ENCODE measurements around the gene NPR3. TPM values are rescaled to one million over a fixed set of nuclear protein-coding genes. Genes with fewer than 3 reads are reported as not detected.

The NPR3 gene
- total and polyA plus RNA-seq, 2 of the 8 experiments (the other 6 are each of a cell fraction or from before 2014, with no cell fraction given): not detected

DNA sequence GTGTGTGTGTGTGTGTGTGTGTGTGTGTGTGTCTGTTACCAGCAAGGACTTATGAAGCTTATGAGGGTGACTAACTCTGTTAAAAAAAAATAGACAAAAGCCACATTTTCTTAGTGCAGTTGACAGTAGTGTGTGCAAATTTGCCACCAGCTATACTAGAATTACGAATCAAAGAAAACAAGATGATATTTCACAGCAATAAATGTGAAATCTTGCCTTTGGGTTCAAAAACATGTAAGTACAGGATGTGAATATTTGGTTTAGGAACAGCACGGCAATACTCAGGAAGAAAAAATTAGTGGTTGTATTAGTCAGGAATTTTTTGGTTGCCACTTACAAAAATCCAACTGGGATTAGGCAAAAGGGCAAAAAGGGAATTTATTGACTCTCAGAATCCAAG, 117.4 kb downstream of the NPR3 start:
- H2AFZ ChIP-seq (ENCODE audit: low read length): no peak overlapping the region
- TF ChIP-seq HDAC2 (IDR thresholded peaks at IDR 0.05; ENCODE audit: borderline replicate concordance in 1 of 2, low read depth in 2 of 2, low read length in 2 of 2) (no peak), JUN (IDR thresholded peaks at IDR 0.05; ENCODE audit: low read depth, low read length) (no peak), TEAD4 (IDR thresholded peaks at IDR 0.05; ENCODE audit: low read depth, low read length) (no peak), MAFK (IDR thresholded peaks at IDR 0.05; ENCODE audit: low read depth, low read length) (no peak), SIN3A (conservative IDR thresholded peaks at IDR 0.05 in 1 of 2, IDR thresholded peaks at IDR 0.05 in 1 of 2; ENCODE audit: low read depth in 1 of 2, low read length in 2 of 2) (no peak), TBP (IDR thresholded peaks at IDR 0.05; ENCODE audit: low read depth, low read length) (no peak), KDM4A (IDR thresholded peaks at IDR 0.05; ENCODE audit: low read depth, low read length, severe bottlenecking) (no peak), POLR2A (IDR thresholded peaks at IDR 0.05; ENCODE audit: control extremely low read depth in 1 of 2, low read depth in 2 of 2, low read length in 2 of 2) (no peak), HDAC6 (IDR thresholded peaks at IDR 0.05; ENCODE audit: low read depth, low read length) (no peak), SAP30 (IDR thresholded peaks at IDR 0.05; ENCODE audit: insufficient read depth, insufficient replicate concordance, low read length) (no peak), TAF7 (optimal IDR thresholded peaks at IDR 0.05; ENCODE audit: borderline replicate concordance, low read depth, low read length) (no peak), EZH2 (IDR thresholded peaks at IDR 0.05; ENCODE audit: low read depth, low read length, severe bottlenecking) (no peak)
- TF ChIP-seq, protein P1, sequence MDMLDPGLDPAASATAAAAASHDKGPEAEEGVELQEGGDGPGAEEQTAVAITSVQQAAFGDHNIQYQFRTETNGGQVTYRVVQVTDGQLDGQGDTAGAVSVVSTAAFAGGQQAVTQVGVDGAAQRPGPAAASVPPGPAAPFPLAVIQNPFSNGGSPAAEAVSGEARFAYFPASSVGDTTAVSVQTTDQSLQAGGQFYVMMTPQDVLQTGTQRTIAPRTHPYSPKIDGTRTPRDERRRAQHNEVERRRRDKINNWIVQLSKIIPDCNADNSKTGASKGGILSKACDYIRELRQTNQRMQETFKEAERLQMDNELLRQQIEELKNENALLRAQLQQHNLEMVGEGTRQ (IDR thresholded peaks at IDR 0.05; ENCODE audit: low read length): no peak

More for the DNA sequence above, 117.4 kb downstream of the NPR3 start:
- H3K4me3 ChIP-seq (ENCODE audit: extremely low read depth in 1 of 4, insufficient read depth in 2 of 4, low read depth in 3 of 4, low read length in 4 of 4): no peak overlapping the region
- no peak overlapping the region for H2BK12ac ChIP-seq (ENCODE audit: low read depth, low read length)
- DNase-seq (ENCODE audit: low read depth in 1 of 2, low spot score in 2 of 2): no peak
- no peak overlapping the region for H3K27ac ChIP-seq (ENCODE audit: low read depth, low read length)
- H3K4me2 ChIP-seq (ENCODE audit: insufficient read depth in 1 of 2, low read depth in 2 of 2, low read length in 2 of 2): no peak overlapping the region
- H3K79me1 ChIP-seq (ENCODE audit: low read depth, low read length): no peaks in the 10 kb centered on the region
- no peak overlapping the region for H2AK5ac ChIP-seq (ENCODE audit: low read depth, low read length)
- no peaks in the 10 kb centered on the region for H3K9me3 ChIP-seq (ENCODE audit: insufficient read depth in 2 of 2, low read depth in 1 of 2, low read length in 1 of 2)
- H3K36me3 ChIP-seq (ENCODE audit: control insufficient read depth in 2 of 4, insufficient read depth in 4 of 4, low read length in 3 of 4): no peaks in the 10 kb centered on the region
- no peak overlapping the region for H3K14ac ChIP-seq (ENCODE audit: insufficient read length)
- H4K5ac ChIP-seq (ENCODE audit: insufficient read length, low read depth, low read length): no peak overlapping the region
- no peaks in the 10 kb centered on the region; the same call in 1 of the 2 replicates for H3K23me2 ChIP-seq (ENCODE audit: low read depth, low read length)
- H2BK20ac ChIP-seq (ENCODE audit: low read length): no peak overlapping the region
- no peaks in the 10 kb centered on the region for H3K79me2 ChIP-seq (ENCODE audit: control insufficient read depth in 1 of 2, insufficient read depth in 2 of 2, low read length in 2 of 2)
- no peaks in the 10 kb centered on the region for H3K4me1 ChIP-seq (replicated peaks in 1 of 4; ENCODE audit: control insufficient read depth in 3 of 4, insufficient read depth in 4 of 4, low read length in 3 of 4)
- ChIA-PET CTCF (ENCODE audit: partially characterized antibody) (interaction anchor here (0.6 kb wide), 1 partner anchor 53 kb away, joined by 3 read pairs; no protein-coding TSS in a partner anchor), POLR2A (ENCODE audit: partially characterized antibody) (no interaction called here)
- no peak overlapping the region for H3K56ac ChIP-seq (replicated peaks; ENCODE audit: insufficient read length, low read depth, low read length)
- no peak overlapping the region for H4K8ac ChIP-seq (ENCODE audit: extremely low read depth, insufficient read depth, low read length)
- H3K9ac ChIP-seq (replicated peaks in 1 of 4; ENCODE audit: extremely low read depth in 1 of 4, low read depth in 3 of 4, low read length in 3 of 4): no peak overlapping the region
- no peak overlapping the region for H2BK15ac ChIP-seq (ENCODE audit: low read length)
- H3K18ac ChIP-seq (ENCODE audit: extremely low read depth, low read length): no peak overlapping the region
- H3K27me3 ChIP-seq (replicated peaks in 1 of 4; ENCODE audit: control insufficient read depth in 3 of 4, extremely low read depth in 1 of 4, insufficient read depth in 3 of 4, low read length in 3 of 4): no peaks in the 10 kb centered on the region
- H4K20me1 ChIP-seq (replicated peaks in 1 of 2; ENCODE audit: control insufficient read depth in 1 of 2, insufficient read depth in 2 of 2, low read length in 2 of 2): no peaks in the 10 kb centered on the region
- WGBS, 2 experiments (ENCODE audit: extremely low coverage in 1 of 2, insufficient coverage in 1 of 2, insufficient read length in 1 of 2, insufficient replicate concordance in 2 of 2, low coverage in 1 of 2, low lambda C conversion rate in 2 of 2, missing lambda C conversion rate in 1 of 2): 92% methylated on average over 2 of the region's 2 CpGs; no CpG with 5 or more reads in 1 of the 2 experiments
- no peak overlapping the region for H2BK5ac ChIP-seq (ENCODE audit: low read depth, low read length)
- H3K23ac ChIP-seq (ENCODE audit: insufficient read length): no peak overlapping the region
- no peak overlapping the region for H3K4ac ChIP-seq (replicated peaks; ENCODE audit: insufficient read length, low read depth, low read length)
- H2BK120ac ChIP-seq (replicated peaks; ENCODE audit: low read depth, low read length): no peak overlapping the region
- no peak for FAIRE-seq
- no peak overlapping the region for H4K91ac ChIP-seq (replicated peaks; ENCODE audit: insufficient read length, low read length)

Measured in H1 (cell line).